GM12874 (cell line): ENCODE results near the gene TSC22D1.

Experiments
- TF ChIP-seq, protein P1 (sequence below): IDR thresholded peaks from 2 replicates; pipeline ENCODE4 v1.5.1; 2011; ENCODE audit warnings: low read depth, mild to moderate bottlenecking, control low read depth, low read length, moderate library complexity; ENCODE audit not compliant: insufficient read depth

The TSC22D1 gene

GRCh38 chr13:44383945-44384344, 192.2 kb downstream of the TSC22D1 start:
- TF ChIP-seq, protein P1, sequence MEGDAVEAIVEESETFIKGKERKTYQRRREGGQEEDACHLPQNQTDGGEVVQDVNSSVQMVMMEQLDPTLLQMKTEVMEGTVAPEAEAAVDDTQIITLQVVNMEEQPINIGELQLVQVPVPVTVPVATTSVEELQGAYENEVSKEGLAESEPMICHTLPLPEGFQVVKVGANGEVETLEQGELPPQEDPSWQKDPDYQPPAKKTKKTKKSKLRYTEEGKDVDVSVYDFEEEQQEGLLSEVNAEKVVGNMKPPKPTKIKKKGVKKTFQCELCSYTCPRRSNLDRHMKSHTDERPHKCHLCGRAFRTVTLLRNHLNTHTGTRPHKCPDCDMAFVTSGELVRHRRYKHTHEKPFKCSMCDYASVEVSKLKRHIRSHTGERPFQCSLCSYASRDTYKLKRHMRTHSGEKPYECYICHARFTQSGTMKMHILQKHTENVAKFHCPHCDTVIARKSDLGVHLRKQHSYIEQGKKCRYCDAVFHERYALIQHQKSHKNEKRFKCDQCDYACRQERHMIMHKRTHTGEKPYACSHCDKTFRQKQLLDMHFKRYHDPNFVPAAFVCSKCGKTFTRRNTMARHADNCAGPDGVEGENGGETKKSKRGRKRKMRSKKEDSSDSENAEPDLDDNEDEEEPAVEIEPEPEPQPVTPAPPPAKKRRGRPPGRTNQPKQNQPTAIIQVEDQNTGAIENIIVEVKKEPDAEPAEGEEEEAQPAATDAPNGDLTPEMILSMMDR = no peak

GRCh38 chr13:44382635-44383145, 193.4 kb downstream of the TSC22D1 start:
- TF ChIP-seq, protein P1 = no peak
